HL-60 (cell line): ENCODE measurements around the gene ABCG1.

Source experiments
- DNase-seq, 2 experiments: peaks; one replicate each; pipeline ENCODE4 v3.0.0-alpha.2; 2010 to 2020; ENCODE audit warnings: low read depth in 1 of 2, low spot score in 1 of 2
- H3K27ac ChIP-seq: fragments of 250-450 bp; sonication (Bioruptor Pico); replicated peaks from 2 replicates; pipeline ENCODE4 v1.5.1; 2020; ENCODE audit warnings: mild to moderate bottlenecking, moderate library complexity
- H3K27me3 ChIP-seq: fragments of 250-450 bp; sonication (Bioruptor Pico); 2 replicates; pipeline ENCODE4 v1.5.1; 2021; ENCODE audit warnings: mild to moderate bottlenecking, moderate library complexity; ENCODE audit not compliant: insufficient read depth, poor library complexity, severe bottlenecking
- H3K4me3 ChIP-seq: replicated peaks from 2 replicates; pipeline ENCODE4 v1.5.1; 2011; ENCODE audit warnings: mild to moderate bottlenecking, control low read depth, low read length; ENCODE audit not compliant: insufficient read depth
- GABPA ChIP-seq: IDR thresholded peaks from 2 replicates; pipeline ENCODE4 v1.6.1; 2012; ENCODE audit warnings: low read depth
- POLR2AphosphoS5 ChIP-seq: IDR thresholded peaks from 2 replicates; pipeline ENCODE4 v1.6.1; 2012; ENCODE audit warnings: low read depth
- SPI1 ChIP-seq: IDR thresholded peaks from 2 replicates; pipeline ENCODE4 v1.6.1; 2012; ENCODE audit warnings: low read depth, mild to moderate bottlenecking, borderline replicate concordance
- TF ChIP-seq, protein P1 (sequence below): IDR thresholded peaks from 2 replicates; pipeline ENCODE4 v1.6.1; 2012; ENCODE audit warnings: low read depth; ENCODE audit not compliant: insufficient replicate concordance
- TF ChIP-seq, protein P2 (sequence below): IDR thresholded peaks from one replicate; pipeline ENCODE4 v1.5.1; 2011; ENCODE audit warnings: low read length, control low read depth, inconsistent platforms; ENCODE audit not compliant: insufficient read depth

ABCG1 gene

DNA sequence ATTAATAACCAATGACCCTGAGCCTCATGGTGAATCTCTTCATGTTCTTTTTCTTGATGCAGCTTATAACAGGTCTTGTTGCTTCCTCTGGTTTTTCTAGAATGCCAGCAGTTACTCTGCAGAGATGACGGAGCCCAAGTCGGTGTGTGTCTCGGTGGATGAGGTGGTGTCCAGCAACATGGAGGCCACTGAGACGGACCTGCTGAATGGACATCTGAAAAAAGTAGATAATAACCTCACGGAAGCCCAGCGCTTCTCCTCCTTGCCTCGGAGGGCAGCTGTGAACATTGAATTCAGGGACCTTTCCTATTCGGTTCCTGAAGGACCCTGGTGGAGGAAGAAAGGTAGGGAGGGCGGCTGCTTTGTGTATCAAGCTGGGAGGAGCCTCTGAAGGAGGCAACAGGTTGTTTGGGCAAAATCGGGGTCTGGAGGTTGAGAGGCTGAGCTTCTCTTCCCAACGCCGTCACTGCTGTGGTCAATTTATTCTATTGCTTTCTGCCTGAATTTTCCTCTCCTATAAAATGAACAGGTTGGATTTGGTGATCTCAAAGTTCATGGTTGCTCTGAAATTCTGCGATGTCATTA, 6.7 kb downstream of the ABCG1 start:
- TF ChIP-seq, protein P1, sequence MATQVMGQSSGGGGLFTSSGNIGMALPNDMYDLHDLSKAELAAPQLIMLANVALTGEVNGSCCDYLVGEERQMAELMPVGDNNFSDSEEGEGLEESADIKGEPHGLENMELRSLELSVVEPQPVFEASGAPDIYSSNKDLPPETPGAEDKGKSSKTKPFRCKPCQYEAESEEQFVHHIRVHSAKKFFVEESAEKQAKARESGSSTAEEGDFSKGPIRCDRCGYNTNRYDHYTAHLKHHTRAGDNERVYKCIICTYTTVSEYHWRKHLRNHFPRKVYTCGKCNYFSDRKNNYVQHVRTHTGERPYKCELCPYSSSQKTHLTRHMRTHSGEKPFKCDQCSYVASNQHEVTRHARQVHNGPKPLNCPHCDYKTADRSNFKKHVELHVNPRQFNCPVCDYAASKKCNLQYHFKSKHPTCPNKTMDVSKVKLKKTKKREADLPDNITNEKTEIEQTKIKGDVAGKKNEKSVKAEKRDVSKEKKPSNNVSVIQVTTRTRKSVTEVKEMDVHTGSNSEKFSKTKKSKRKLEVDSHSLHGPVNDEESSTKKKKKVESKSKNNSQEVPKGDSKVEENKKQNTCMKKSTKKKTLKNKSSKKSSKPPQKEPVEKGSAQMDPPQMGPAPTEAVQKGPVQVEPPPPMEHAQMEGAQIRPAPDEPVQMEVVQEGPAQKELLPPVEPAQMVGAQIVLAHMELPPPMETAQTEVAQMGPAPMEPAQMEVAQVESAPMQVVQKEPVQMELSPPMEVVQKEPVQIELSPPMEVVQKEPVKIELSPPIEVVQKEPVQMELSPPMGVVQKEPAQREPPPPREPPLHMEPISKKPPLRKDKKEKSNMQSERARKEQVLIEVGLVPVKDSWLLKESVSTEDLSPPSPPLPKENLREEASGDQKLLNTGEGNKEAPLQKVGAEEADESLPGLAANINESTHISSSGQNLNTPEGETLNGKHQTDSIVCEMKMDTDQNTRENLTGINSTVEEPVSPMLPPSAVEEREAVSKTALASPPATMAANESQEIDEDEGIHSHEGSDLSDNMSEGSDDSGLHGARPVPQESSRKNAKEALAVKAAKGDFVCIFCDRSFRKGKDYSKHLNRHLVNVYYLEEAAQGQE: no peak
- TF ChIP-seq SPI1: no peak
- no peak for TF ChIP-seq POLR2AphosphoS5
- TF ChIP-seq, protein P2, sequence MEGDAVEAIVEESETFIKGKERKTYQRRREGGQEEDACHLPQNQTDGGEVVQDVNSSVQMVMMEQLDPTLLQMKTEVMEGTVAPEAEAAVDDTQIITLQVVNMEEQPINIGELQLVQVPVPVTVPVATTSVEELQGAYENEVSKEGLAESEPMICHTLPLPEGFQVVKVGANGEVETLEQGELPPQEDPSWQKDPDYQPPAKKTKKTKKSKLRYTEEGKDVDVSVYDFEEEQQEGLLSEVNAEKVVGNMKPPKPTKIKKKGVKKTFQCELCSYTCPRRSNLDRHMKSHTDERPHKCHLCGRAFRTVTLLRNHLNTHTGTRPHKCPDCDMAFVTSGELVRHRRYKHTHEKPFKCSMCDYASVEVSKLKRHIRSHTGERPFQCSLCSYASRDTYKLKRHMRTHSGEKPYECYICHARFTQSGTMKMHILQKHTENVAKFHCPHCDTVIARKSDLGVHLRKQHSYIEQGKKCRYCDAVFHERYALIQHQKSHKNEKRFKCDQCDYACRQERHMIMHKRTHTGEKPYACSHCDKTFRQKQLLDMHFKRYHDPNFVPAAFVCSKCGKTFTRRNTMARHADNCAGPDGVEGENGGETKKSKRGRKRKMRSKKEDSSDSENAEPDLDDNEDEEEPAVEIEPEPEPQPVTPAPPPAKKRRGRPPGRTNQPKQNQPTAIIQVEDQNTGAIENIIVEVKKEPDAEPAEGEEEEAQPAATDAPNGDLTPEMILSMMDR: no peak
- TF ChIP-seq GABPA: no peak
- Histone ChIP-seq H3K4me3 (no peak overlapping the region), H3K27ac (no peak overlapping the region), H3K27me3 (peaks cover 7% of the 10 kb centered on the region)
- DNase-seq: no peak

DNA sequence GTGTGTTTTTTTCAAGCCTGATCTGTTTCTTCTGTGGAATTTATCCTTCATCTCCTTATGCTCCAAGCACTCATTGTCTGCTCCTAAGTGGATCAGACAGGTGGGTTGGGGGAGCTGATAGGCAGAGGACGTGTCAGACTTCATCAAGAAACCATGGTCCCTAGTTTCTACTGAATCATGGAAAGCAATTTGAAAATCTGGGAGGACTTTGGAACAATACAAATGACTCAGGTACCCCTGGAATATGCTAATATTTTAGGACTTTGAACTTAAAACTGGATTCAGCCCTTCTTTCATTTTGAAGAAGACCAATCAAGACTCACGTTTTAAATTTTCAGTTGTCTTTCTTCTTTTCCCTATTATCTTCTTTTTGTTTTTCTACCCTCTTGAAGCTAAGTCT, 7.7 kb downstream of the ABCG1 start:
- DNase-seq: no peak
- no peak overlapping the region for H3K4me3 ChIP-seq
- TF ChIP-seq SPI1 (no peak), POLR2AphosphoS5 (no peak), GABPA (no peak)
- TF ChIP-seq, protein P2: no peak
- TF ChIP-seq, protein P1: no peak
- no peak overlapping the region for H3K27ac ChIP-seq
- H3K27me3 ChIP-seq: peaks cover 3% of the 10 kb centered on the region

DNA sequence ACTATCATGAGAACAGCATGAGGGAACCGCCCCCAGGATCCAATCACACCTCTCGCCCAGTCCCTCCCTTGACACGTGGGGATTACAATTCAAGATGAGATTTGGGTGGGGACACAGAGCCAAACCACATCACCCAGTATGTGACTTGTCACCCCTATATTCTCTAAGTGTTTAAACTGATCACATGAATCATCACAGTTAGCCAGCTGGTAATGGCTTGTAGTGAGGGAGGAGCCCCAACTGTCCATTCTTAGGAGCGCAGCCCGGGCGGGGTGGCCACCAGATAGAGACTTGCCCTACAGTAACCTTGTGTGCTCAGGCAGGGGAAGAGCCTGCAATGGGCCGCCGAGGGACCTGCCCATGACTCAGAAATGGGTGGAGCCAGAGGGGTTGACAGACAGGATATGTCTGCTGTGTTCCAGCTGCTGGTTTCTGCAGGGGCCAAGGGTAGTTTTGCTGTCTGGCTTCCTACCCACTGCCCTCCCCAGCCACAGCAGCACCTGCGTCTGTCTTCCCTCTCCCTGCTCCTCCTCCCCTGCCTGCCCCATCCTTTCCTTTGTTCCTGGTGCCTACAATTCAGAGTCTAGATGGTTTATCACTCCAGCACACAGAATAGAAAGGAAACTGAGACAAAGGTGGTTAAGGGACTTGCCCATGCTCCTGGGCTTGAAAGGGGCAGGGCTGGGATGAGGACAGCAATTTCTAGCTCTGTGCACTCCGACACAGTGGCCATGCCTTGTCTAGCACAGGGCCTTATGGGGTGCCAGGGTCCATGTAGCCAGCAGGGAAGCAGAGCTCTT, 9.2 kb downstream of the ABCG1 start:
- peaks cover under 1% of the 10 kb centered on the region for H3K27me3 ChIP-seq
- peak; percentile 79 to 85 for DNase-seq
- H3K27ac ChIP-seq: no peak overlapping the region
- no peak for TF ChIP-seq POLR2AphosphoS5
- TF ChIP-seq GABPA: no peak
- TF ChIP-seq SPI1: no peak
- TF ChIP-seq, protein P1: no peak
- TF ChIP-seq, protein P2: no peak
- no peak overlapping the region for H3K4me3 ChIP-seq
